ENCODE data around the gene WDR20. TPM values are rescaled to one million over a fixed set of nuclear protein-coding genes. Genes with fewer than 3 reads are reported as not detected.

The WDR20 gene
- polyA plus RNA-seq, 3 donors, result 28.3 to 31.1 (median 30.4) TPM

DNA sequence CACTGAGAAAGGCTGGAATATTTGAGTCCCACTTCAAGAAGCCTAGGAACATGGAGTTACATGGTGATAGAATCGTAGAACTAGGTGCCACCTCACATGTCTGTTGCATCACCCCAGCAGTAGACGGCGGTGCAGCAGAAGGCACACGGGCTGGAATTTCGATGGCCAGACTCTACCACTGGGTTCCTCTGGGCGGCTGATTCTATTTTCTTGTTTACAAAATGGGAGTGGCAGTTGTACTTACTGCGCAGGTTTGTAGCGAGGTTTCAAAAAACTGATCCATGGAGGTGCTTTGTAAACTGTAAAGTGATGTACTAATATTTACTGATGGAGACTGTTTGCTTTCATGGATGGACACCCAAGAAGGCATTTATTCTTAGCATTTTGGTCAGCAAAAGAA, 45.7 kb downstream of the WDR20 start:
- DNase-seq (ENCODE audit: extremely low read depth in 1 of 11, low read depth in 9 of 11, low spot score in 4 of 11), result no peak

DNA sequence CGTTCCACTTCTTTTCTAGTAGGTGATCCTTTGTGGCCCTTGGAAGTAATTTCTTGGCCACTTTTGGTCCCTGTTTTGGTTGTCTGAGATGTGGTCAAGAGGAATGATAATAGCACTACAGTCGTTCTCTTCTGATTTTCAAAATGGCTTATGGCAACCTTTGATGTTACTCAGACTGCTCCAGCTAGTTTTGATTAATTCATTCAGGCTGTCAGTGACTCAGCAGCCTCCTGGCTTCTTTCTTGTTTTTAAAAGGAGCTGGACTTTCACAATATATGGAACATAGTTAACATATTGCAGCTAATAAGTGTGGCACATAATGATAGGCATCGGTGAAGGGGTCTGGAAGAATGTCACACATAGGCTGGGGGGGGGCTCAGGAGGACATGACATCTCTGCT, 47.3 kb downstream of the WDR20 start:
- peak in 1 of 11 donors; percentile 20 for DNase-seq (ENCODE audit: extremely low read depth in 1 of 11, low read depth in 9 of 11, low spot score in 4 of 11)

DNA sequence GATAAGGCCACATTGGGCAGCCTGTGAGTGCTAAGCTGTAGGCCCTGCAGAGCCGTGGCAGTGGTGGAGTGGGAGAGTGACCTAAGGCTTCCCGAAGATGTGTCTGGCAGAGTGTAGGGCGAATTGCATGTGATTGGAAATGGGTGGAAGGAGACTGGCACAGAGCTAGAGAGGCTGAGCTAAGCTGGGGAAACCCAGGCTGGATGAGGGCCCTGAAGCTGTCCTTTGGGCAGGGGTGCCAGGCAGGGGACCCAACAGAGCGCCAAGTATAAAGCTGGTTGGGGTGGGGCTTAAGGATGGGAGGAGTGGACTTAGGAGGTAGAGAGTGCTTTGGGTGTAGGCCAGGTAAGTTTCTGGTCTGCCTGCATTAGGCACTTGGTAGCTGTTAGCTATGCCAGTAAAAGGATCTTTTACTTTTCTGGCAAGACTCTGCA, 47.9 kb downstream of the WDR20 start:
- DNase-seq (ENCODE audit: extremely low read depth in 1 of 11, low read depth in 9 of 11, low spot score in 4 of 11), result no peak

DNA sequence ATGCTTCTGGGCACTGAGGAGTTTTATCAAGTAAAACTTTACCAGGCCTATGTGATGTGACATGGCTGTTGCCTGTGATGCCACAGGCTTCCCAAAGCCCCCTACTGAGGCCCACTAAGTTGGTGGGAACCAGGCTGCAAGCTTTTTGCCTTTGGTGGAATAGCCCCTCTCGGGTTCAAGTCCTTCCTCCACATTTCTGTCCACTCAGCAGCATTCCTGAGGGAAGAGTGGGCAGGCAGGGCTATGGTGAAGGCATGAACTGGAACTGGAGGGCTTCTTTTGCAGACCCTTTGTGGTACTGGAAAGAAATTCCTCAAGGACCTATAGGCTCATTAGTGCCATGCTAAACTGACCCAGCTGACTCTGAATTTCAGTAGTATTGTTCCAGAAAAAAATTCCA, 48.5 kb downstream of the WDR20 start:
- DNase-seq (ENCODE audit: extremely low read depth in 1 of 11, low read depth in 9 of 11, low spot score in 4 of 11), result no peak

DNA sequence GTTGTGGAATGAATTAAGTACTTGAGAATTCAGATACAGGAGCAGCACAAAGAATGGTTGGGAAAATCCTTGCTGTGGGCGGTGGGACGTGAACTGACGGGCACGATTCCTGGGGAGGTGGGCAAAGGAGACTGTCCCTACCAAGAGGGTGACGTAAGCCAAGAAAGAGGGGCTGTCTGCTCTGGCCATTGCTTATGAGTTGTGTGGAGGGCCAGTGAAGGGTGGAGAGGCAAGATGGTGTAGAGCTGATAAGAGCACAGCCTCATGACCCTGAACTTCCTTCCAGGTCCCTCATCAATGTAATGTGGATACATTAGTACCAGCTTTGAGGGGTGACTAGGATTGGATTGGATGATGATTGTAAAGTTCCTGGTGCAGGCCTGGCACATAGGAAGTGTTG, 50.2 kb downstream of the WDR20 start:
- DNase-seq (ENCODE audit: extremely low read depth in 1 of 11, low read depth in 9 of 11, low spot score in 4 of 11), result no peak

DNA sequence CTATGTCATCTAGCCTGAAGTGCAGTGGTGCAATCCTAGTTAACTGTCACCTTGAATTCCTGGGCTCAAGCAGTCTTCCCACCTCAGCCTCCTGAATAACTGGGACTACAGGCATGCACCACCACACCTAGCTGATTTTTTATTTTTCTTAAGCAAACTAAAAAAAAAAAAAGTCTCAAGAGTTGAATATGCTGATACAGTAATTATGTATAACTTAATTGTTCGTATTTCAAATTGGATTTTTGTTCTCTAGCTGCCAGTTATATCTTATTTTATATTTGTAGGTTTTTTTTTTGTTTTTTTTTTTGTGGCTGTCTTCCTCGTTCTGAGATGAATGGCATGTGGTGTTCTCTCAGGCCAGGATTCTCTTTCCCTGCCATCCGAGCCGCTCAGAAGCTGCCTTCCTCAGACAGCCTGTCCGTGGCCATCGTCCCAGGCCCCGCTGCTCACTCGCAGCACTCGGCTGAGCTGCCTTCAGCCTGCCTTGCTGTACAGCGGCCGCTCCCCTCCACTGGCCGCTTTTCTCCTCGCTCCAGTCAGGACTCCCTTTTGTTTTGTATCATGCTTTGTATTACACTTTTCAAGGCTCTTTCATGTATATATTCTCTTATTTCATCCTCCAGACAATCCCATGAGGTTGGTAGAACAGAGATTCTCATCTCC, 53.3 kb downstream of the WDR20 start:
- no peak for DNase-seq (ENCODE audit: extremely low read depth in 1 of 11, low read depth in 9 of 11, low spot score in 4 of 11)

DNA sequence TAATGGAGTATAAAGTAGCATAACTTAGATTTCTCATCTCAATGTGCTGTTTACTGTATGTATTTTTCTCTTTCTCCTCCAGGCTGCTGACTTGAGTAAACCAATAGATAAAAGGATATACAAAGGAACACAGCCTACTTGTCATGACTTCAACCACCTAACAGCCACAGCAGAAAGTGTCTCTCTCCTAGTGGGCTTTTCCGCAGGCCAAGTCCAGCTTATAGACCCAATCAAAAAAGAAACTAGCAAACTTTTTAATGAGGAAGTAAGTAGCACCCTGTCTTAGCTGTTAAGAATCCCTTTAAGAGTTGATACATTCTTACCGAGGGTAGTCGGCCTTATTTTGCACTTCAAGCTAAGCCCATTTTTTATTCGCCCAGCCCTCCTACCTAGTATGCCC, 55.2 kb downstream of the WDR20 start:
- DNase-seq (ENCODE audit: extremely low read depth in 1 of 11, low read depth in 9 of 11, low spot score in 4 of 11), result no peak

DNA sequence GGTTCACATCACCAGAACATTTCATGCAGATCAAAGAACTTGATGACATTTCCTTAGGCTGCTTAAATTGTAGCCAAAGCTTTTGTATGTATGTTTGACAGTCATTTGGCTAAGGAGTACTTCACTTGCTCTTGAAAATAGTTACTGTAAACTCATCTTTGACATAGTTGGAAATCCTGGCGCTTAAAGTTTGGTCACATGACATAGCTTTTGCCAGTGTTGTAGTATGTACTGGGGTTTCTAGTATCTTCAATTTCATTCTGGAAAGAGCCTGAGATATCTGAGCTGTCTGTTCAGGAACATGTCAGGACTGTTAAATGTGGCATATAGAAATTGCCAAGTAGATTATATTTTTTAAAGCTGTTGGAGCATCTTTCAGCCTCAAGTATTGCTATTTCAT, 55.7 kb downstream of the WDR20 start:
- DNase-seq (ENCODE audit: extremely low read depth in 1 of 11, low read depth in 9 of 11, low spot score in 4 of 11), result no peak

DNA sequence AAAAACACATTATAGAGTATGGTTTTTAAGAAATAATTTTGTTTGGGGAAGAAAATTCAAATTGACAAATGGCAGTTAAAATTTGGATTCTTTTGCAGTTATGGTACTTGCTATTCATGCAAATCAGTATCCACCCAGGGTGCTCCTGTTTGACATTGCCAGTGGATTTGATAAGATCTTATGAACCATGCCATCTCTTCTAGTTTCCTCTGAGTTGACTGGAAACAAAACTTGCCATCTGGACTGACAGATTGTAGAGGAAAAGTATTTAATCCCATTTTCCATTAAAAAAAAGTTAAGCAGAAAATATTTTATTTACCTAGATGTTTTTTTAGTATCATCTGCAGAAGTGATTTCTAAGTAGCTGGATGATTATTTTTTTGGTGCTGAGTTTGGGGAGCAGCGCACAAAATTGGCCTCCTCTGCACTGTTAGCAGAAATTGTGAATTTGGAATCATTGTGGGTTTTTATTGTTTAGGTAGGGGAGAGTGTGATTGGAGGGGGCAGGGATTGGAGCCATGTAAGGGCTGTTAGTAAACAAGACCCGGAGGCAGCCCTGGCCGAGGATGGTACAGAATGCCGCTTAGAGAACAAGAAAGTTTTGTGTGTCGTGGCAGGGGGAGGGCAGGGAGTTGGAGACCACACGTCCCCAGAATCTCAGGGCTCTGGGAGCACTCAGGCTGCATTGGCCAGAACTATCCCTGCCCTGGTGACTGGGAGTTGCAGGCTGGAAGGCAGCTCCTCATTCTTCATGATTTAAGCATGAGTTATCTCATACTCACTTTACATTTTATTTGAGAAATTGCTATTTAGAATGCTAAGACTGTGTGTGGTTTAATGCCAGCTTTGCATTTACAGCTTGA, 56.6 kb downstream of the WDR20 start:
- no peak for DNase-seq (ENCODE audit: extremely low read depth in 1 of 11, low read depth in 9 of 11, low spot score in 4 of 11)

DNA sequence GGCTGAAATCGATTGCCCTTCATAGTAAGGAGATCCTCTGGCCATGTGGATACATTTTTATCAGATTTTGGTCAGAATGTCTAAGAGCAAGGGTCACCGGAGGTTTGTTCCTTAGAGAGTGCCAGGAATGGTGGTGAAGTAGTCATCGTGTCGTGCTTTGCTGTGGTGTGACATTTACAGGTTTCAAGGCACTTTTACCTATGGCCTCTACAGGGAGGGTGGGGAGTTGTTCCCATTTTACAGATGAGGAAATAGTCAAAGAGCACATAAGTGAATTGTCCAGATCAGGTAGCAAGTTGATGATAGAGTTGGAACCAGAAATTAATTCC, 57.2 kb downstream of the WDR20 start:
- no peak for DNase-seq (ENCODE audit: extremely low read depth in 1 of 11, low read depth in 9 of 11, low spot score in 4 of 11)

DNA sequence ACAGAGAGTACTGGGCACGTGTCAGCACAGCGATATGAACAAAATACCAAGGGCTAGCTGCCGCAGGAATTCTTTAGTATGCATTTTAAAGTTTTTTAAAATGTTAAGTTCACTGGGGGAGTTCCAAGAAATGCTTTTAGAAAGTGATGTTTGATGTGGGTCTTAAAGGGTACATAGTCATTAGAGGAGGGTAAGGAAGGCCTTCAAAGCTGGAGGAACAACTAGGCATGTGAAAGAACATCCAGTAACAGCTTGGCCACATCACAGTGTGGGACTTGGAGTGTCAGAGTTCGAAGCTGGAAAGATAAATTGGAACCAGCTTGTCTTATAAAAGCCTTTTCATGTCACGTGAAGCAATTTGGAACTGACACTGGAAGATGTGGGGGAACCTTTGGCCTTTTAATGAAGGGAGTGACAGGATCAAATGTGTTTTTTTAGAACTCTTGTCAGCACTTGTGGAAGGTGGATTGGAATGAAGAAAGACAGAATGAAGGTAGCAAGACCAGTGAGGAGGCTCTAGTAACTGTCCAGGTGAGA, 57.7 kb downstream of the WDR20 start:
- peak in 7 of 11 donors; percentile 10 to 51 (median 19) for DNase-seq (ENCODE audit: extremely low read depth in 1 of 11, low read depth in 9 of 11, low spot score in 4 of 11)

DNA sequence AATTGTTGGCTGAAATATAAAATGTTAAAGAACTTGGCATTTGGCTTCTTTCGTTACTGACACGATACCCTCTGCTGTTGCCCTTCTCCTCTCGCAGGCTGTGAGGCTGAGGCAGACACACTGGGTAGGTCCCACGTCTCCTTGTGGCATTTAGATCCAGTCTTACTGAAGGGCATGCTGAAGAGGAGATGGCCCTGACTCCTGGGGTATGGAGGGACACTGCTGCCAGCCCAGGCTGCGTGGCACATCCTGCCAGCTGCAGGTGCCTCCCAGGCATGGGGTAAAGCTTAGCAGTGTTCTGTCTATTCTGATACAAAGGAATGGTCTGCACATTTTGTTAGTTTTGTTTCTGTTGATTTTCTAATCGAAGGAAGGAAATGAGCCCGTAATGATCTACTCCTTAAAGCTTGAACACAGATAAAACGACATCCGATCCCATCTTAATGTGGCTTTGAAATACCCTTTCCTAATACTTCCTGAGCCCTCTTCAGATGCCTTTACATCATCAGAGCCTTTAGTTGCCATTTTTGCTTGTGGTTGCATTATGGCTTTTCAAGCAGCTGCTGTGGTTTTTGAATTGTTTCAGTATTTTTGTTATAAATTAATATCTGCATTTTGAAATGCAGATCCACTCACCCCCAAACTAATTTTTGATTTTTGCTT, 61.1 kb downstream of the WDR20 start:
- no peak for DNase-seq (ENCODE audit: extremely low read depth in 1 of 11, low read depth in 9 of 11, low spot score in 4 of 11)

DNA sequence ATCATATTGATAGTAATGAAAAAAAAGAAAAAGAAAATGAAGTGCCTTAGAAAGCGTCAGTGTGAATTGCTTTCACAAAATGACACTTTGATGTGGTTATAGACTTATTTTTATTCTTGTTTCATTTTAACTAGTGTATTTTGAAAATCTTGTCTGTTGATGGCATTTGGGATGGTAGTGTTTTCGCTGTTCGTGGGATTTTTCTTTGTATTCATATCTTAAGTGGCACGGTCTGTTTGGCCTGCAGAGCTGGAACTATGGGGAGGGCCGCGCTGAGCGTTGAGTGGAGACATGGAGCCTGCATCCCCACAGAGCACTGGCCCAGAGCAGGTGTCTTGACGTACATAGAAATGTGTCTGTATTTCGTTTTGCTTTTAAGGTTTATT, 61.6 kb downstream of the WDR20 start:
- DNase-seq (ENCODE audit: extremely low read depth in 1 of 11, low read depth in 9 of 11, low spot score in 4 of 11), result no peak

DNA sequence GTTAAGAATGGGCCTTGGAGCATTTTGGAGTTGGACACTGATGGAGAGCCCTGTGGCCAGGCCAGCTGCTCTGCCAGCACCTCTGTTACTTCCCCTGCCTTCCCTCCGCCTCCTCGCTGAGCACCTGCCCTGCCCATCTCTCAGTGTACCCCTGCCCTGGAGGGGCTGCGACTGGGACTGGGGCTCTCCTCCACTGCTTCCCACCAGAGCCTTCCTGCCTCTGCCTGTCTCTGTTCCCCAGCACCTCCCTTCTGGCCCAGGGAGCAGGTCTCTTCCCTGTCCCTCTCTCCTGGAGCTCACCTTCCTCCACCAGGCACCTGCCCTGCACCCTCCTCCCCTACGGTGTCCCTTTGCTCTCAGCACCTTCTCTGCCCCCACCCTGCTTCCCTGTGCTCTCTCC, 62.1 kb downstream of the WDR20 start:
- no peak for DNase-seq (ENCODE audit: extremely low read depth in 1 of 11, low read depth in 9 of 11, low spot score in 4 of 11)

DNA sequence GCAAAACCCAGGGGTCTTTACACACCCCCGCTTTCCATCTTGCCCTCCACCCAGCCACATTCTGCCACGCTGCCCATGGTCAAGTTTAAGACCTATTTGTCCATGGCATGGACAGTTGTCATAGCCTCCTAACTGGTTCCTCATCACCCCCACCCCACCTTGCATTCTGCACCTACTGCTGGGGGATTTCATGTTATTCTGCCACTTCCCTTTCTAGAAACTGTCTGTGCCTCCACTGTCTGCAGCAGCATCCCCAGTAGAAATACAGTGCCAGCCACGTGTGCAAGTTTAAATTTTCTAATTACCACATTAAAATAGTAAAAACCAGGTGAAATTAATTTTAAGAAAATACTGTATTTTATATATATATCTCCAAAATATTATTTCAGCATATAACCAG, 63.2 kb downstream of the WDR20 start:
- no peak for DNase-seq (ENCODE audit: extremely low read depth in 1 of 11, low read depth in 9 of 11, low spot score in 4 of 11)

DNA sequence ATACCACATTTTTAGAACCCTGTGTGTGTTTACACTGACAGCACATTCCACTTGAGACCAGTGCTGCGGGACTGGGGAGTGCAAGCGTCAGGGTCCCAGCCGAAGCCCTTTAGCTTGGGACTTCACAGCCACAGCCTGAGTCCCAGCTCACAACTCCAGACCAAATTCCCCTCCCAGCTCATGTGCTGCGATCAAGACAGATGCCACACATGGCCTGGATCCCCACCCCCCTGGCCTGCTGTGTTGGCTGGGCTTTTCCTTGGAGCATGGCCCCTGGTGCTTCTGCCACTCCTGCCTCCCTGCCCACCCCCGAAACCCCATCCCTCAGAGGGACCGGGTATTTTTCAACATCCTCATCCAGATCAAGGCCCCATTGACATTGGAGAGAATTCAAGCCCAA, 63.7 kb downstream of the WDR20 start:
- DNase-seq (ENCODE audit: extremely low read depth in 1 of 11, low read depth in 9 of 11, low spot score in 4 of 11), result no peak

DNA sequence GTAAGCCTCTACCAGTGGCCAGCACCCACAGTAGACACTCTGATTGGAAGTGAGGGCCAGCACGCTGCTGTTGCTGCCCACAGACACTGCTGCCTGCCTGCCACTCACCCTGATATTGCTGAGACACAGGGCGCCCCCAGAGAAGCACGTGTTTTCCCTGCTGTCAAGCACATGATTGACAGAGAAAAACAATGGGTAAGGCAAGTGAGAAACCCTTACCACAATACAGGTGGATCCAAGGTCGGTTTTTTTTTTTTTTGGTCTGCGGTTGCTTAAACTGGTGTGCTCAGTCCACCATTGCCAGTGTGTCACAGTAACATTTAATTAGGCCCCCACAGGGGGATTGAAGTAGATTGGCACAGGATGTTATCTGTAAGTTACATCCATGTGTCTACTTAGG, 65.9 kb downstream of the WDR20 start:
- no peak for DNase-seq (ENCODE audit: extremely low read depth in 1 of 11, low read depth in 9 of 11, low spot score in 4 of 11)

DNA sequence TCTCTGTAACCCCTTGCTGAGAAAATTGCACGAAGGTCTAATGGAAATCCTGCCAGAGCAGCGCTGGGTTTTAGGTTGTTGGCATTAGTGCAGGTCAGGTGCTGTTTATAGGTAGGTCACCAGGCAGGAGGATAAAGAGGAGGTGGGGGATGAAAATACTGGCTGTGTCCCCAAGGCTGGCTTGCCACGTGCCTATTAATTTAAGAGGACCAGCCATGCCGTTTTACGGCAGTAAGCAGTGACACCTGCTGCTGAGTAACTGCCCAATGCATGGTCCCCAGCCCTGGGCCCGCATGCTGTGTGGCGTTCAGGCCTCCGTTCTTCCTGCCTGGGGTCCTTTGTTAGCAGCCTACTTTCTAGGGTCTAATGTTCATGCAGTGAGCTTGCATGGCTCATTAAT, 67.2 kb downstream of the WDR20 start:
- DNase-seq (ENCODE audit: extremely low read depth in 1 of 11, low read depth in 9 of 11, low spot score in 4 of 11), result no peak

DNA sequence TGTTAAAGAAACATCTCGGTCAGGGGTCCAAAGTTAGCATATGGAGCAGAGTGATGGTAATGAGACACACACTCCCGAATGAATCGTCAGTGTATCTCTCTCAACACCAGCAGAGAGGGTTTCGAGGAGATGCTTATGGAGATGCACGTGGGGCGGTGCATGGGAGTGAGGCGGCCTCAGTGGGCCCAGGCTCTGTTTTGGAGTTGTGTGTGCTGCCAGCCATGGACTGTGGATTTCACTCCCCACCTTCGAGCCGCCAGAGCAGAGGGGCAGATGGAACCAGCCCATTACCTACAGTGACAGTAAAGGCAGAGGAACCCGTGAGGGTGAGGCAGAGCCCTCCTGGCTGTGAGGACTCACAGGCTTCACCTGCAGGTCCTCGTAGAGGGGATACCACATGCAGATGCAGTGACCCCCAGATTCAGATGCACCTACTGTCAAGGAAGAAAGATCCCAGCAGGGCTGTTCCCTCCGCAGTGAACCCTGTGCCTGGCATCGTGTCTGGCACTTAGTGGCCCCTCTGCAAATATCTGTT, 68.2 kb downstream of the WDR20 start:
- DNase-seq (ENCODE audit: extremely low read depth in 1 of 11, low read depth in 9 of 11, low spot score in 4 of 11), result no peak

DNA sequence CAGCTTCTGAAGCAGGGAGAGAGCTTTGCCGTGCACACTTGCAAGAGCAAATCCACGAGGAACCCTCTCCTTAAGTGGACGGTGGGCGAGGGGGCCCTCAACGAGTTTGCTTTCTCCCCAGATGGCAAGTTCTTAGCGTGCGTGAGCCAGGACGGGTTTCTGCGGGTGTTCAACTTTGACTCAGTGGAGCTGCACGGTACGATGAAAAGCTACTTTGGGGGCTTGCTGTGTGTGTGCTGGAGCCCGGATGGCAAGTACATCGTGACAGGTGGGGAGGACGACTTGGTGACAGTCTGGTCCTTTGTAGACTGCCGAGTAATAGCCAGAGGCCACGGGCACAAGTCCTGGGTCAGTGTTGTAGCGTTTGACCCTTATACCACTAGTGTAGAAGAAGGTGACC, 69.0 kb downstream of the WDR20 start:
- DNase-seq (ENCODE audit: extremely low read depth in 1 of 11, low read depth in 9 of 11, low spot score in 4 of 11), result no peak

All from renal cortex interstitium (tissue), 11 donors.